ENCODE data around the gene TBC1D9.

The TBC1D9 gene

DNA sequence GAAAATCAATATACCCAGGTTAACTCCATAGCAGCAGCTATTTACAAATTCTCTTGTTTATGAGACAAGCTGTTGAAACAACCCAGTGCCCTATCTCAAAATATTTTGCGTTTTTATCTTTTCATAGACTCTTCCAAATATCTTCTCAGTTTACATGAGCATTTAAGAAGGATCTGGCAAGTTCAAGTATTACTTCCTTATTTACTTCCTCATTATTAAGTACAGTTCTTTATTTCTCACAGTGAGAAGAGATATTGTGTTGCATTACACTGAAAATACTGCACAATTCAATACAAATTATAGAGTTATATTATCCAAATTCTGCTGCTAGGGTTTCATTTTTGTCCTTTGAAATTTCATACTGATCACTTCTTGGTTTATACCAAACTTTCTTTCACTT is 143.8 kb downstream of the TBC1D9 start:
- no peak for DNase-seq (ENCODE audit: low read depth)

DNA sequence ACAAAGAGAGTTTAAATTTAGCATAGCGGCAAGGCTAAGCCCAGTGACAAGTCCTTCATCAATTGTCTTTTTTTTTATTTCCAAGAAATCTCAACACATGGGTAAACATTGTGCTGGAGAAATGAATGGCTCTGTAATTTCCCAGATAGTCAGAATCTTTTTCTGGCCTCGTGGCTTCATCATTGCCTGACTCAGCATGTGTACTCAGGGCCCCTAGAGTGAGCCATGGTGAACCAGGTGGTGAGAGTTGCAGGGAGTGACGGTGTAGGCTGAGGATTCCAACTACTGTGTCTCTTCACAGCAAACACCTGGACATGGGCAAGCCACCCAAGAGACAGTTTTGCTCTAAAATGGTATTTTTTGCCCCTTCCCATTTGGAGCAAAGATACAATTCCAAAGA is 144.3 kb downstream of the TBC1D9 start:
- DNase-seq (ENCODE audit: low read depth) = no peak

DNA sequence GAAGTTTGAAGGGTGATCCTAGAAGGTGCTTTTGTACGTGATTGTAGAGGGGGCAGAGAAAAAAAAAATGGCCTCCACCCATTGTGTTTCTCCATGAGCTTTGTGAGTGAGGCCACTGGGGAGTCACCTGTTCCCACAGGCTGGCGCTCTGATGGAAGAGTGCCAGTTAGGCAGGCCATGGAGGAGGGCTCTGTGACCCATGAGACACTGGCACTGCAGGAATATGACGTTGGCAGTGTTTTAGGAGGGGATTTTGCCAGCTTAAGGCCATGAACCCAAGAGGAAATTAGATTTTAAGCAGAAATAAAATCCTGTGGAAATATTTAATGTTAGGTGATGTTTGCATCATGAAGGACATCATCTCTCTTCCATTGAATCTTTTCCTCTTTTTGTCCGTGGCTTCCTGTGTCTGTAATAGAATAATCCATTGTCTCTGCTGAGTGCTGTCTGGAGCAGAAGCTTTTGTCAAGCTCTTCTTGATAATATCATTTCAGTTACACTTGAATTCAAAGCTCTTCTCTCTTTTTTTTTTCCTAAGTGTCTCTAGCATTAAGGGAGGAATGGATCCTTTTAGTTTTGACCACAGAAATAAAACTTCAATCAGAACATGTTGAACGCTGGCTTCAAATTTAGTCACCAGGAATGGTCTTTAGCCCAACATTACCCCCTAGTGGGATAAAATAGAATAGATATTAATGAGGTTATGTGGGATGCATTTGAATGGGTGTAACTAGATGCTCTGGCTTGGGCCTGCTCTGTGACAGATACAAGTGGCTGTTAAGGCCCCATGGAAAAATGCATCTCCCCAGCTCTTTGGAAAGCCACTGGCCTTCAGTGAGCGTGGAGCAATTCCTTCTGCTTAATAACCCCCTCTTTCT is 146.4 kb downstream of the TBC1D9 start:
- peak; percentile 18 for DNase-seq (ENCODE audit: low read depth)

DNA sequence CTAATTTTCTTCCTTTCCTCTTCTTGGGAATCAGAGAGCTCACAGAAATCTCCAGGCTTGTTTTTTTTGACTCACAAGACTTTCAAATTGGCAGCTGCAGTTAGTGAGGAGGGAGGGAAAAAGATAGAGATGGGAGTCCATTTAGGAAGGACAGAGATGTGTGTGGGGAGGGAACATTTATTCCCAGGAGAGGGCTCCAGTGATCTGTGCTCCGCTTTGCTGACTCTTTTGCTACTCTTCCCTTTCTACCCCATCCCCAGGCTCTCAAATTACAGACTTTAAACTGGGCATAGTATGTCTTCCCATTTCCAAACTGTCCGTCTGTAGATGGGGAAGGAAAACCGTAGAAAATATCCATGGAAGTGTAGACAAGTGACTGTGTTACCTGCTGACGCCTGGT is 148.3 kb downstream of the TBC1D9 start:
- DNase-seq (ENCODE audit: low read depth) = no peak

DNA sequence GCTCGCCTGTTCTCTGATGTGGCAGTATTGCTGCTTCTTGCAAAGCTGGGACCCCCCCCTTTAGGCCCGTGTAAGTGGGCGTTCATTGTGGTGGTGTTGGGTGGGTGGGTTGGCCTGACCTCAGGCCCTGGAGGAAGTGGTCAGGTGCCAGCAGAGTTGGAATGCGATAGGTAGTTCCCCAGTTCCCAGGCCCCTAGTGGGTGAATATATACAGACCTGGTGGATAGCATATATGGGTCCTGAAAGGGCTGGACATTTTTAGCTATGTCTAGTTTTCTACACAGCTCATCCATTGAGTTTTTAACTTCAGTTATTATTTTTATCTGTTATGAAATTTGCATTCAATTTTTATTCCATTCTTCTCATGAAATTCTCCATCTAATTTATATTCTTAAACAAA is 151.6 kb downstream of the TBC1D9 start:
- no peak for DNase-seq (ENCODE audit: low read depth)

DNA sequence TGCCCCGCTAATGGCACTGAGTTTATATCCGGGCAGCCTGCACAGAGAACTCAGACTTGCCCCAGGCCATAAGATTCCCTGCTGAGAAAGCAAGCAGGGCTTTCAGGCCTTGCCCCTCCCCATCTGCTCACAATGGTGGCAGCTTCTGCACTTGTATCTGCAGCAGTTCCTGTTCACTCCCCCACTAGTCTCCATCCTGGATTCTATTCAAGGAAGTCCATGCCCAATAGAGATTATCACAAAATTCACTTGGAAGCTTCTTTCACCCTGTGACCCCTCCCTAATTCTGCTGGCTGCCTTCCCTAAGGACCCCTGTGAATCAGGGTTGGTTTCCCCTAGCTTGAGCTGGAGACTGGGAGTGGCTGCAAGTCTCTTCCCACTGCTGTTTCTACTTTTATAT is 152.9 kb downstream of the TBC1D9 start:
- DNase-seq (ENCODE audit: low read depth) = no peak

DNA sequence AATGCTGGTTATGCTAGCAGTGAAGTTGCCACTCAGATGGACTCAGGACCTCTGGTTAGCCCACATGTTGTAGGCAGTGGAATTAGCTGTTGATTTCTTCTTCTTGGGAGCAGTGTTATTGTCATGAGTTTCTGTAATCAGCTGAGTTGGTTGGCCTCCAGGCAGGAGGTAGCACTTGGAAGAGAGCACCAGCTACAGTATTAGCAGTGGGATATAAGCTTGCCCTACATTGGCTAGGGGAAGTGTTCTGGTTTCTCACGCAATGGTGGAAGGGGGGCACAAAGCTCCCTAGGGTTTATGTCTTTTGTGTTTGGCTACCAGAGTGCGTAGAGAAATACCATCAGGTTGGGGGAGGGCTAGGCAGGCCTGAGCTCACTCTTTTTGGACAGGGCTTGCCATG is 153.5 kb downstream of the TBC1D9 start:
- DNase-seq (ENCODE audit: low read depth) = no peak

DNA sequence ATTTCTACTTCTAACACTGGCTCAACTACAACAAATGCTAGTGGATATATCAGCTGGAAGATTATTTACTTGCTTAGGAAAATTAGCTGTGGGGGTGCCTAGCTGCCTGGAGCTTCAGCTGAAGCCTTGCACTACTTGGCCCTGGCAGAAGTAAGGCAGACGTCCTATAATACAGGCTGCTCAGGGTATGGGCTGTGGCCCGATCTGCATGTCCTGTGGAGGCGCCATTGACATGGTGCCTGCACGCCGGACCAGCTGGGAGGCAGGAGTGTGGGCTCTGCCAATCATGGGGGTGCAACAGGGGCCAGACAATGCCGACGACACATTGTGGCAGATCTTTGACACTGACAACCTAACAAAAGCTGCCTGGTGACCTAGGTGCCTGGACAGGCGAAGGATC is 155.8 kb downstream of the TBC1D9 start:
- no peak for DNase-seq (ENCODE audit: low read depth)

DNA sequence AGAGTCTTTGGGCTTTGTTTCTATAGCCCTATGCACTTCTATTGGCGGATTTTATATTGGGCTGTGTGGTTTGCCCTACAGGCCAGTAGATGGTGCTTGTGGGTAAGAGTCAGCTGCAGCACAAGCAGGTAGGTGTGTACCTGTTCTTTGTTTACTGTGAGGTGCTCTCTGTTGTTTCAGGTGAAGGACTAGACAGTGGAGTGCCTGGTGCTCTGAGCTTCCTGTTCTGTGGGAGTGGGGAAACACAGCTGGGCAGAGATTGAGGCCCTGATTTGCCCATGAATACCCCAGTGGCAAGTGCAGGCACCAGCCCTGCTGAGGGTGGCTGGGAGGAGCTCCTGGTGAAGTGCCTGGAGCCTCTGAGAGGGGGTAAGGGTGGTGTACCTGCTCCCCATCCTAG is 161.1 kb downstream of the TBC1D9 start:
- DNase-seq (ENCODE audit: low read depth) = no peak

DNA sequence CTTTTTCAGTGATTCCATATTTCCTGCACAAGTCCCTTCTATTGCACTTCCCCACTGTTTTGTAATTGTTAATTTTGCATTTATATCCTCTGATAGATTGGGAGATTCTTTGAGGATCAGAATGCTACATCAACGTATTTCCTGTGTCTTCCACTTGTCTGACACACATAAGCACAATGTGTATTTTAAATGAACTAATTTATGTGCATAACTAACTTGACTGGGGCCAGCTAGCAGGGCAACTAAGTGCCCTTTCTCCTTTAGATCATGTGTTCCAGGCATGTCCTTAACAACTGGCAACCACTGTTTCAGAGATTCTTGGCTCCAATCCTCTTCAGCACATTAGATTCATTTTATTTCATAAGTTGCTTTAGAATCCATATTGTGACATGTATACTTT is 171.7 kb downstream of the TBC1D9 start:
- no peak for DNase-seq (ENCODE audit: low read depth)

DNA sequence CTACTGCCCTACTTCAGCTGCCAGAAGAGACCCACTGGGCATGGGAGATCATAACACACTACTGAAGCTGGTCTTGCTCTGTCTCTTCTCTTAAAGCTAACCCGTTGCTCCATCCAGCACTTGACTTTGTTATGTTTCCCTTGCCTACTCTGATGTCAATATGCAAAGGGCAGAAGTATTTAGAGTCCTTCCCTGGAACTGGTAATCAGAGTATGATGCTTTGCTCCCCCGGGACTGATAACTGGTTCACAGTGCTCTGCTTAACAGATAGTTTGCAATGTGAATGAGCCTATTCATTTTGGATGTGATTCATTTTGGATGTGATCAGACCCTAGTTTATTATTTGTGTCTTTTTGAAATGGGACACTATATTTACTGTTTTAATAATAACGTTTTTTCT is 175.1 kb downstream of the TBC1D9 start:
- DNase-seq (ENCODE audit: low read depth) = no peak

DNA sequence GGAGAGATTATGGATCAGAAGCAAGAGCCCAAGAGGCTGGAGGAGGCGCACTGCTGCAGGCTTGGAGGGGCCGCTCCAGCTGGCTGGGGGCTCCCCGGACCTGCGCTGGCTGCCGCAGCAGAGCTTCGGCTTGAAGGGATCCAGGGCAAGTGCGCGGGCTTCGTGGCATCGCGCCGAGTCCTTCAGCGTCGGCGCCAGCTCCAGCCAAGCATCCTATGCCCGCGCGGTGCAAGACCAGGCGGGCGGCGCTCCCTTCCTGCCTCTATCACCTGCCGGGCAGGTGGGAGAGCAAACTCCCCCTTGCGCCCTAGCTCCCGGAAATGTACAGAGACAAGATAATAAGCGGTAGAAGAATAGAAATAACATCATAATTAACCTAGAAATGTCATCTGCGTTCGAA is 176.9 kb downstream of the TBC1D9 start:
- DNase-seq (ENCODE audit: low read depth) = no peak

DNA sequence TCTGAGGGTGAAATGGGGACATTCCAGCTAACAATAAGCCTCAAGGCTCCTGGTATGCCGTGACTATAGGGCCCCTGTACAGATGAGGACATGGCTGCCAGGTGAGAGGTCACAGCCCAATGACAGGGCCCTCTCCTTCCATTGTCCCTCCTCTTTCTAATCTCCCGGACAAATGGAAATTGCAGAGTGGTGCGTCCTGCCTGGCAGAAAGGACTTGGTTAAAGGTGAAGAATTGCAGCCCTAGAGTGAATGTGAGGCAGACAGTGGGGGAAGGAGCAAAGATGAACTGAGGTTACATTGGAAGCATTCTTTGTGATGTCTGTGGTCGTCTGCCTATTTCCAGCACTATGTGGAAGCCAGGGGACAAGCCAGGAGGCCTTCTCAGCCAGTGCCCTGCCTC is 180.7 kb downstream of the TBC1D9 start:
- no peak for DNase-seq (ENCODE audit: low read depth)

DNA sequence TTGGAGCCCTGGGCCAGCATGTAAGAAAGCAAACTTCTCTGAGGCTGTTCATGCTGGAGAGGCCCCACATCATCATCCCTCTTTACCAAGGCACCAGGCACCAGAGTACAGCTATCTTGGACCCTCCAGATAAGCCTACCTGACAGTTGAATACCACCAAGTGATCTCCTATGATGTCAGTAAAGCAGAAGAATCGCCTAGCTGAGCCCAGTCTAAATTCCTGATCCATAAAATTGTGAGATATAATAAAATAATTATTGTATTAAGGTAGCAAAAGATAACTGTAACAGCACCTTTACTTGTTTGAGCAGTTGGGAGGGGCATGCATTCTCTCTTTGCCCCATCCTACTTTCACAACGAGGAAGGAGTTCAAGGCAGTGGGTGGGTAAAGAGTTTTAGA is 184.6 kb downstream of the TBC1D9 start:
- no peak for DNase-seq (ENCODE audit: low read depth)
